Measurements from ENCODE around the gene GPR87.

GPR87 gene

DNA sequence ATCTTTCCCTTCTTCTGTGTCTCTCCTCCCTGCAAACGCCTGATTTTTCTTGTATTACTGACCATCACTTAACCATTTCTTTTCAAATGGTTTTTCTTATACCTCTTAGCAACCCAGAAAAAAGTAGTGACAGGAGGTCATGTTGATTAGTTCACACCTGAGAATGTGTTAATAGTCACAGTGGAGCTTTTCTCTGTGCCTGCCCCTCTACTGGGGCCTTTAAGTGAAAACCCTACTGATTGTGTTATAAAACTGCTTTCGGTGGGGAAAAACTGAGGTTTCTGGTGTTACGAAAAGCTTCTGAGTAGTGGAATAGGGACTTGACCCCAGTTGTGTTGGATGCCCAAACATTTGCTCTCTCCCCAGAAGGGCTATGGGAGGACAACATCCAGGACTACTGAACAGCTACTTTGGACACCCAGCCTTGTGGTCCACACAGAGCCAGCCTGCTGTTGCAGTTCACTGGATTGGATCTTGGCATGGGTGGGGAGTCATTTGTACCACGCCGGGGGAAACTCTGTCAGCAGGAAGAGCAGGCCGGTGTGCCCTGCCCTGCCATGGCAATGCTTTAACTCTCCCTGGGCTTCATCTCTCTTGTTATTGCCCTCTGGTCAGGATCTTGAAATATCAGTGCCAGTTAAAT, 10.3 kb downstream of the GPR87 start:
- Histone ChIP-seq H3K4me3 (ENCODE audit: low read length, poor library complexity, severe bottlenecking) (no peak overlapping the region), H4K20me1 (ENCODE audit: insufficient read depth, low read length, poor library complexity, severe bottlenecking) (no peaks in the 10 kb centered on the region), H3K9ac (ENCODE audit: low read depth, low read length, poor library complexity, severe bottlenecking) (no peak overlapping the region), H3K79me2 (ENCODE audit: insufficient read depth, low read length) (0 out of 2 replicates have a peak, but pooled peaks cover 3% of the 10 kb centered on the region), H3F3A (ENCODE audit: low read depth) (no peaks in the 10 kb centered on the region), H3K4me2 (ENCODE audit: low read depth, low read length, poor library complexity, severe bottlenecking) (no peak overlapping the region), H3K4me1 (ENCODE audit: insufficient read depth, low read length, poor library complexity, severe bottlenecking) (peaks cover 23% of the 10 kb centered on the region), H2AFZ (ENCODE audit: low read length) (no peak overlapping the region), H3K9me3 (ENCODE audit: insufficient read depth, low read depth, low read length) (no peaks in the 10 kb centered on the region), H3K36me3 (ENCODE audit: insufficient read depth, low read length) (no peaks in the 10 kb centered on the region), H3K27me3 (ENCODE audit: insufficient read depth, low read length, poor library complexity, severe bottlenecking) (no peaks in the 10 kb centered on the region), H3K9me2 (replicated peaks; ENCODE audit: low read depth, low read length) (no peaks in the 10 kb centered on the region)
- no peak for TF ChIP-seq EZH2phosphoT487 (IDR thresholded peaks at IDR 0.05; ENCODE audit: borderline replicate concordance)
- TF ChIP-seq, protein P1, sequence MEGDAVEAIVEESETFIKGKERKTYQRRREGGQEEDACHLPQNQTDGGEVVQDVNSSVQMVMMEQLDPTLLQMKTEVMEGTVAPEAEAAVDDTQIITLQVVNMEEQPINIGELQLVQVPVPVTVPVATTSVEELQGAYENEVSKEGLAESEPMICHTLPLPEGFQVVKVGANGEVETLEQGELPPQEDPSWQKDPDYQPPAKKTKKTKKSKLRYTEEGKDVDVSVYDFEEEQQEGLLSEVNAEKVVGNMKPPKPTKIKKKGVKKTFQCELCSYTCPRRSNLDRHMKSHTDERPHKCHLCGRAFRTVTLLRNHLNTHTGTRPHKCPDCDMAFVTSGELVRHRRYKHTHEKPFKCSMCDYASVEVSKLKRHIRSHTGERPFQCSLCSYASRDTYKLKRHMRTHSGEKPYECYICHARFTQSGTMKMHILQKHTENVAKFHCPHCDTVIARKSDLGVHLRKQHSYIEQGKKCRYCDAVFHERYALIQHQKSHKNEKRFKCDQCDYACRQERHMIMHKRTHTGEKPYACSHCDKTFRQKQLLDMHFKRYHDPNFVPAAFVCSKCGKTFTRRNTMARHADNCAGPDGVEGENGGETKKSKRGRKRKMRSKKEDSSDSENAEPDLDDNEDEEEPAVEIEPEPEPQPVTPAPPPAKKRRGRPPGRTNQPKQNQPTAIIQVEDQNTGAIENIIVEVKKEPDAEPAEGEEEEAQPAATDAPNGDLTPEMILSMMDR (conservative IDR thresholded peaks at IDR 0.05; ENCODE audit: low read length), result no peak

DNA sequence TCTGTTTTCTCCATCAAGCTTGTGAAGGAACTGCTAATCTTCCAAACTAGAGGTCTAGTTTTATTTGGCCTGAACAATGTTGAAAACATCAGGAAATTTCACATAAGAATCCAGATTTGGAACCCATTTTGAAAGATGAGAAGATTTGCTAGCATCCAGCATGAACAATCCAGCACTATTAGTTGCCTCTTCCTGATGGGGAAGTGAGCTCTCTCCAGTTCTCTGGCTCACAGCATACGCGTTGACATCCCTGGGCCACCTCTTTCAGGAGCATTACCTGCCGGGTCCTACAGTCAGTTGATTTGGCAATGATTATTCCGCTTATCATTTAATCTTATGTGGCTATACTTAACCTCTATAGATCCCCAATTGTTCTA, 10.9 kb downstream of the GPR87 start:
- Histone ChIP-seq H3K4me2 (ENCODE audit: low read depth, low read length, poor library complexity, severe bottlenecking) (no peak overlapping the region), H3K4me1 (ENCODE audit: insufficient read depth, low read length, poor library complexity, severe bottlenecking) (peaks cover 29% of the 10 kb centered on the region), H3K27me3 (ENCODE audit: insufficient read depth, low read length, poor library complexity, severe bottlenecking) (no peaks in the 10 kb centered on the region), H3K9me3 (ENCODE audit: insufficient read depth, low read depth, low read length) (no peaks in the 10 kb centered on the region), H3K9me2 (replicated peaks; ENCODE audit: low read depth, low read length) (no peaks in the 10 kb centered on the region), H2AFZ (ENCODE audit: low read length) (no peak overlapping the region), H3K79me2 (ENCODE audit: insufficient read depth, low read length) (0 out of 2 replicates have a peak, but pooled peaks cover 3% of the 10 kb centered on the region), H3F3A (ENCODE audit: low read depth) (no peaks in the 10 kb centered on the region), H3K36me3 (ENCODE audit: insufficient read depth, low read length) (no peaks in the 10 kb centered on the region), H3K4me3 (ENCODE audit: low read length, poor library complexity, severe bottlenecking) (no peak overlapping the region), H3K9ac (ENCODE audit: low read depth, low read length, poor library complexity, severe bottlenecking) (no peak overlapping the region), H4K20me1 (ENCODE audit: insufficient read depth, low read length, poor library complexity, severe bottlenecking) (no peaks in the 10 kb centered on the region)
- TF ChIP-seq, protein P1 (conservative IDR thresholded peaks at IDR 0.05; ENCODE audit: low read length), result no peak
- no peak for TF ChIP-seq EZH2phosphoT487 (IDR thresholded peaks at IDR 0.05; ENCODE audit: borderline replicate concordance)

GRCh38 chr3:151305060-151305774, 11.4 kb downstream of the GPR87 start:
- no peaks in the 10 kb centered on the region for H3F3A ChIP-seq (ENCODE audit: low read depth)
- no peak overlapping the region for H3K9ac ChIP-seq (ENCODE audit: low read depth, low read length, poor library complexity, severe bottlenecking)
- no peak overlapping the region for H3K4me2 ChIP-seq (ENCODE audit: low read depth, low read length, poor library complexity, severe bottlenecking)
- TF ChIP-seq, protein P1 (conservative IDR thresholded peaks at IDR 0.05; ENCODE audit: low read length), result no peak
- TF ChIP-seq EZH2phosphoT487 (IDR thresholded peaks at IDR 0.05; ENCODE audit: borderline replicate concordance), result no peak
- H3K36me3 ChIP-seq (ENCODE audit: insufficient read depth, low read length), result peaks cover 2% of the 10 kb centered on the region; the same call in 1 of the 2 replicates
- H2AFZ ChIP-seq (ENCODE audit: low read length), result no peak overlapping the region
- H3K9me3 ChIP-seq (ENCODE audit: insufficient read depth, low read depth, low read length), result no peaks in the 10 kb centered on the region
- no peaks in the 10 kb centered on the region for H3K9me2 ChIP-seq (replicated peaks; ENCODE audit: low read depth, low read length)
- 0 out of 2 replicates have a peak, but pooled peaks cover 3% of the 10 kb centered on the region for H3K79me2 ChIP-seq (ENCODE audit: insufficient read depth, low read length)
- no peak overlapping the region for H3K4me3 ChIP-seq (ENCODE audit: low read length, poor library complexity, severe bottlenecking)
- no peaks in the 10 kb centered on the region for H4K20me1 ChIP-seq (ENCODE audit: insufficient read depth, low read length, poor library complexity, severe bottlenecking)
- no peaks in the 10 kb centered on the region for H3K27me3 ChIP-seq (ENCODE audit: insufficient read depth, low read length, poor library complexity, severe bottlenecking)
- H3K4me1 ChIP-seq (ENCODE audit: insufficient read depth, low read length, poor library complexity, severe bottlenecking), result peaks cover 29% of the 10 kb centered on the region

Data from Loucy (cell line).